HG03457 (cell line): ENCODE measurements around the gene SMIM35.
"Not testable (repeated sequence)": the region's sequence is repeated elsewhere in the genome, so short reads cannot be mapped to it uniquely, and the experiment has no call there.

Source experiments
- ATAC-seq: cut with Tn5 transposase; IDR thresholded peaks from one replicate; pipeline ENCODE4 v1.9.1; 2021; ENCODE audit warnings: moderate number of reproducible peaks; ENCODE audit not compliant: unreplicated experiment

The SMIM35 gene

GRCh38 chr11:118046051-118046963 is 40.5 kb downstream of the SMIM35 start:
- no peak for ATAC-seq

- ATAC-seq: no peak
Measured at GRCh38 chr11:118045191-118045590, 41.6 kb downstream of the SMIM35 start.

DNA sequence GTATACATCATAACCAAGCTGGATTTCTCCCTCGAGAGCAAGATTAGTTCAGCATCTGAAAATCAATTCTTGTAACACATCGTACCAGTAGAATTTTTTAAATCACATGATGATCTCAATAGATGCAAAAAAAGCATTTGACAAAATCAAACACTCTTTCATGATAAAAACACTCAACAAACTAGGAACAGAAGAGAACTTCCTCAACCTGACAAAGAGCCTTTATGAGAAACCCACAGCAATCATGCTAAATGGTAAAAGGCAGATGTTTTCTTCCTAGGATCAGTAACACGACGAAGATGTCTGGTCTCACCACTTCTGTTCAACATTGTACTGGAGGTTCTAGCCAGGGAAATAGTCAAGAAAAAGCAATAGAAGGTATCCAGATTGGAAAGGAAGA is 44.0 kb downstream of the SMIM35 start:
- no peak for ATAC-seq

DNA sequence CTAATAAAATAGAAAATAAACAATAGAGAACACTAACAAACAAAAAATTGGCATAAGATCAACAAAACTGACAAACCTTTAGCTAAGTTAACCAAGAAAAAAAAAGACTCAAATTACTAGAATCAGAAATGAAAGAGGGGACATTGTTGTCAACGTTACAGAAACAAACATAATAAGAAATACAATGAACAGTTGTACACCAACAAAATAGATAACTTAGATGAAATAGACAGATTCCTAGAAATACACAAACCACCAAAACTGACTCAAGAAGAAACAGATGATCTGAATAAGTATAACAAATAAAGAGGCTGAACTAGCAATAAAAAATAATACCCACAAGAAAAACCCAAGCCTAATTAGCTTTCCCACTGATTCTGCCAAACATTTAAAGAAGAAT is 44.6 kb downstream of the SMIM35 start:
- no peak for ATAC-seq

- ATAC-seq: no peak
Measured at GRCh38 chr11:118033443-118033842, 53.3 kb downstream of the SMIM35 start.

DNA sequence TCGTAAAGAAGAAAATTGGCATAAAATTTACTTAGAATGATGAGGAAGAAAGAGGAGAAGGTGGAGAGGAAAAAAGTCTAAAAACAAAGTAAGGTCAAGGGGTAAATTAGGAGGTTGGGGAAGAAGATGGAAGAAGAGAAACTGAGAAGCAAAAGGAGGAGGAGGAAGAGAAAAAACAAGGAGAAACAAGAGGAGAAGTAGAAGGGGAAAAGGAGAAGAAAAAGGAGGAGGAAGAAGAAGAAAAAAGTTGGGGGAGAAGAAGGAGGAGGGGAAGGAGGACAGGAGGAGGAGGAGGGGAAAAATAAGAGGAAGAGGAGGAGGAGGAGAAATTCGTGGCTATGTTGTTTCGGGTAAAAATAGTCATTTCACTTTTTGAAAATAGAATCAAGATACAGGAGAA is 58.1 kb downstream of the SMIM35 start:
- ATAC-seq: no peak

GRCh38 chr11:118027694-118028093 is 59.1 kb downstream of the SMIM35 start:
- no peak for ATAC-seq

GRCh38 chr11:118021146-118021545 is 65.6 kb downstream of the SMIM35 start:
- no peak for ATAC-seq

DNA sequence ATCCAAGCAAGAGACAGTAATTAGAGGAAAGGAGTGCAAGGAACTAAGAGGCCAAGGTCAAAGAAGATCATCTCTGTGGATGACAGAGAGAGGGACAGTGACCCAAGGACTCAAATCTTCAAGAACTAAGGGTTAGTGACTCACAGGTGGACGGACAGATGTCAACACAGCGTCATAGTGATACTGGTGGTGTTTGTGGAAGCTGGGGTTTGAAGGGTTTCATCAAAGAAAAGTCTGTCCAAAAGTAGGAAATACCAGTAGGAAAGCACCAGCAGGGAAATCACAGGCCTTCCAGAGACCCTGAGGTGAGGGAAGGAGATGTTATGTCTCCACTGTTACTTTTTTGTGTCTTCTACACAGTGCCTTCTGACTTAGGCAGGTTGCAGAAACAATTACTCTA is 68.4 kb downstream of the SMIM35 start:
- ATAC-seq: no peak

GRCh38 chr11:118017631-118018315 is 69.0 kb downstream of the SMIM35 start:
- ATAC-seq: no peak

DNA sequence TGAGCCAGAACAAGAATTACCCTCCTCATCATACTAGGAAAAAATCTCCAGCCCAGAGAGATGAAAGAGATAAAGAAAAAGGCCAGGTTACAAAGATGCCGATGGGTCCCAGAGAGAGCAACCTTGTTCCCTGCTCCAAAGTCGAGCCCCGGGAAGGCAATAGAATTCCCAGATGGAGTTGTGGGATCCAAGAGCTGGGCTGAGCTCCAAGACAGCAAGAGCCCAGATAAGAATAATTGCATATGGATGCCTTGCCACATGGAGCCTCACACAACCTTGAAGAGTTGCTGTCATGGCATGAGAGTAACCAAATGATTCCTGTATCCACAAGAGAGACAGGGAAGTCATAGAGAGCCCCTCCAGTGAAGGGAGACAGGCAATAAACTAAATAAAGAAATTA is 69.7 kb downstream of the SMIM35 start:
- ATAC-seq: no peak

DNA sequence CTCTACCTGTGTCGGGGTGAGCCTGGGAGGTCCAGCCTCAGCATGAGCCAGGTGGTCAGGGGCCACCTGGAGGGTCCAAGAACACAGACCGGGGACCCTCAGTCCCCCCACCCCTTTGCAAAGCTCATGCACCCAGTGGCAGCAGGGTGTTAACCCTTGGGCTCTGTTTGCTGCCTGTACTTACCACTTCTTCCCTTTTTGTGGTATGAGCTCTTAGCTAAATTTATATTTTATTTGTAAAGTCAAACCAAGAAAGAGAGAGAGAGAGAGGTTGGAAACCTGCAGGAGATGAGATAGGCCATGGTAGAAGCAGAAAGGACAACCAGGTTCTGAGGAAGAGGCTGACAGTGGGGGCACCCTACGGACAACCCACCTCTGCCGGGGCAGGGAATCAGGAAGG is 70.7 kb downstream of the SMIM35 start:
- ATAC-seq: no peak

DNA sequence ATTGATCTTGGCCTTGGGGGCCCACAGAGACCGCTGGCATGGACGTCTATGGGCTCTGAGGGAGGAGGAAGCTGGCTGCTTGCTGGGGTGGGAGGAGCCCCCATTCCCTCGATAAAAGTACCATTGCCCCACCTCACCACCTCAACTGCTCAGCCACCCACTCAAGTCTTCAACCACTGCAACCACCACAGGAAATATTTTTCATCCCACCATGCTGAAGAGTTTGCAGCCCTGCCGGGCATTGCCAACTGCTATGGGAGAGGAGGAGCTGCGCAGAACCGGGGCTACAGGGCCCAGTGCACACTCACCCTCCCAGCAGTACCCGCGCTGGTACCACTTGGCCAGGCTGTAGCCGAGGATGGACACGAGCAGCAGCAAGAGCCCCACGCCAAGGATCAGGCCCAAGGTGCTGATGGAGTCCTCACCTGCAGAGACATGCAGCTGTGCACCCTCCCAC is 71.3 kb downstream of the SMIM35 start:
- ATAC-seq: no peak

GRCh38 chr11:118014022-118014421 is 72.7 kb downstream of the SMIM35 start:
- no peak for ATAC-seq

DNA sequence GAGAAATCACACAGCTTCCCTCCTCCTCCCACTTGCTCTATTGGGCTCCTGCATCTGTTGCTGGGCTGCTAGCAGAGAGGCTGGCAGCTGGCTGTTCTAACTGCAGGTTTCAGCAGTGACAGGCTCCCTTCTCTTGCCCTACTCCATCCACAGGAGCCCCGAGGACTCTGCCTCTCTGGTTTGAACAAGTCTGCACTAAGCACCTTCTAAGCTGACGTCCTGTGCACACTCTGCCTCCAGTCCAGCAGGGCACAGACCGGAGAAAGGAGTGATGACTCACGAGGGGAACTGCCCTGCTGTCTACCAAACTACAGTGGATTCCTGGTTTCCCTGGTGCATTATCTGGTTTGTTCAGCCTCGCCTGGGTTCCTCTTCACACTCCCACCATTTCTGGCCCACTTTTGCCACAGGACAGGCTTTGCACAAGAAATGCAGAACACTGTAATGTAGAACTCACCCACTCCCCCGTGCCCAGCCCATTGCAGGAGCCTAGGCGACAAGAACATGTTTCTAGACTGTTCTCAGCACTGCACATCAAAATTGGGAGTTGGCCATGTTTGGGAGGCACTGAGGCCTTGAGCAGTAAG is 74.6 kb downstream of the SMIM35 start:
- ATAC-seq: no peak

DNA sequence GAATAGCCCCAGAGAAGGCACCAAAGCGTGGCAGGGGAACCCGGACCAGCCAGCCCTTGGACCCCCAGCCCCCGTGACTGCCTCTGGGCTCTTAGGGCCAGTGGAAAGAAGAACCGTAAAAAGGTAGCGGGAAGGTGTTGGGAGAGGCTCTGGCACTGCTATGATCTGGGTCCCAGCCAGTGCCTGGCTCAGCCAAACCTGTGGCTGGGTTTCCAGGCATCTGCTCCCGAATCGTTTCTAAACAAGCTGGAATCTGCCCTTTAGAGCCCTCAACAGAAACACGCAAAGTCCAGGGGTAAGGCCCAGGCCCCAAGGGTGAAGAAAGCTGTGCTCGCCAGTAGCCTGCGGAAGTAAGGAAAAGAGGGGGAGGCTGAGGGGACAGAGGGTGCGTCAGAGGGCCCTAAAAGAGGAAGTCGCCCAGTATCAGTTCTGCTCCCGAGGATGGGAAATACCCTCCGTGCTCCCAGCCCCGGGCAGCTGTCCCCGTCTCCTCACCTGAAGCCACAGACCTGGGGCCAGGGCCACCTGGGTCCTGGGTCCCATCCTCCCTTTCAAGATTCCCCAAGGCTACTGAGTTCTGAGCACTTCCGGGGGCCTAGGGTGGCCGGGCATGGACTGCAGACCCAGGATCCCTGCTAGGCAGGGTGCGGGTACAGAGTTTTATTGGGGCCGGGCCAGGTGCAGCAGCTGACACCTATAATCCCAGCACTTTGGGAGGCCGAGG is 75.9 kb downstream of the SMIM35 start:
- ATAC-seq: peak; percentile 54

DNA sequence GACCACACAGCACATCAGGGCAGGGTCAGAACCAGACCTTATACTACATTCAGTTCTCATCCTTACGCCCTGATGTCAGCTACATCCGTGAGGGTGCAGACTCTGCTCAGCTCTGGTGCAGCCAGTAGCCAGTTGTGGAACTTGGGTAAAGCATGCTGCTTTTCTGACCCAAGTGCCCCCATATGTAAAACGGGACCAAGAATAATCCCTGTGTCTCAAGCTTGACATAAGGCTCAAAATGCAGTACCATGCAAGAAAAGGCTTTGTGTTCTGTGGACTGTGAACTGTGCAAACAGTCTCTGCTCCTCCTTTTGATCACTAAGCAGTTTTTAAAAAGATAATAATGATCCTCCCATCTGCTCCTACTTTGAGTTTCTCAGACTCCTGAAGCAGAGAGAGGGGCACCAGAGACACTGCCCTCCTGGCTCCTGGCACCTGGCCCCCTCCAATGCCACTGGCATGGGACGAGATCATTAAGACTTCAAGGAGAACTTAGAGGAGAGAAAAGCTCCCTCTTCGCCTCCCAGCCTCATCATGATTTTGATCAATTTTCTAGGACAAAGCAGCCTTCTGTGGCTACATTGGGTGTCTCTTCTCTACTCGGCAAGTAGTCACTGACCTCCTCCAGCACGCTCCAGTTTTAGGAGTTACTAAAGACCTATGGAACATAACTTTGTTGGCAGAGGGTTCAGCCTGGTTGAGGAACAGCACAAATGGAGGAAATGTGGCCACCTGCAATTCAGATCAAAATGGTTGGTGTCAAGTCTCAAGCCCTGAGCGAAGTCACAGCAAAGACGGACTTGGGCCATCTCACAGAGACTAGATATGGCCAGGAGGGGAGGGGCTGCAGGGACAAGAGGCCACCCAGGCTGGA is 76.7 kb downstream of the SMIM35 start:
- ATAC-seq: no peak

- no peak for ATAC-seq
Measured at GRCh38 chr11:118008271-118008911, 78.4 kb downstream of the SMIM35 start.

- ATAC-seq: not testable (repeated sequence)
Measured at GRCh38 chr11:118007563-118008270, 79.0 kb downstream of the SMIM35 start.
